K562 (cell line): ENCODE data around the gene RASGRP2. TPM values are rescaled to one million over a fixed set of nuclear protein-coding genes. Genes with fewer than 3 reads are reported as not detected.

Experiments used
- ATAC-seq: fragments of 200-7000 bp; cut with Tn5 transposase; 3 replicates; pipeline ENCODE4 v1.9.1; 2020; ENCODE audit warnings: moderate library complexity
- BruUV-seq: library from RNA; stranded (reverse); fragments of 400-500 nt; replicated peaks from 2 replicates; lab custom pipeline; 2021; lab: Mats Ljungman, UMichigan
- CTCF ChIA-PET: fragments of 300-600 bp; formaldehyde crosslinking; extraction: SDS; loops from one replicate; lab custom pipeline; 2021; ENCODE audit warnings: low intra/inter-chr PET ratio; lab: Yijun Ruan, JAX
- POLR2A ChIA-PET: fragments of 300-600, 350-650 bp; sonication (Branson Sonifier 250); formaldehyde crosslinking; extraction: SDS; loops from one replicate; lab custom pipeline; 2021; ENCODE audit warnings: antibody characterized with exemption, inconsistent platforms; lab: Yijun Ruan, JAX
- DNase-seq, 4 experiments: peaks; one replicate each; pipeline versions ENCODE4 v3.0.0 to v3.0.0-alpha.2; 2011 to 2018; ENCODE audit warnings: low spot score in 3 of 4, mixed read lengths in 3 of 4; ENCODE audit errors: extremely low read depth in 1 of 4
- FAIRE-seq: peaks from 2 replicates; lab custom pipeline; 2011; peaks lifted over from hg19 to GRCh38; lab: Jason Lieb, UNC
- H2AFZ ChIP-seq: 2 replicates; pipeline ENCODE4 v1.6.0; 2011; ENCODE audit warnings: low read depth, low read length, control low read depth, inconsistent platforms
- H3K27ac ChIP-seq: fragments of 200-600 bp; 3 replicates; pipeline ENCODE4 v1.8.0; 2011; ENCODE audit warnings: low read depth, mild to moderate bottlenecking, control low read depth, inconsistent platforms, low read length, moderate library complexity, mixed read lengths; ENCODE audit errors: extremely low read depth
- H3K27me3 ChIP-seq, 2 experiments: fragments of 300-600 bp in 1 of 2; 2 replicates in 1 of 2; 3 replicates in 1 of 2; pipeline versions ENCODE4 v1.6.0 to v1.8.0; 2011; ENCODE audit warnings: inconsistent platforms in 2 of 2, low read length in 2 of 2, mild to moderate bottlenecking in 1 of 2, mixed read lengths in 1 of 2, moderate library complexity in 1 of 2; ENCODE audit not compliant: control insufficient read depth in 2 of 2, insufficient read depth in 2 of 2
- H3K36me3 ChIP-seq: fragments of 300-600 bp; 3 replicates; pipeline ENCODE4 v1.8.0; 2011; ENCODE audit warnings: mild to moderate bottlenecking, low read length, inconsistent platforms; ENCODE audit not compliant: control insufficient read depth, insufficient read depth
- H3K4me1 ChIP-seq, 2 experiments: fragments of 200-600 bp in 1 of 2; replicated peaks in 1 of 2; 2 replicates in 1 of 2; 3 replicates in 1 of 2; pipeline versions ENCODE4 v1.5.1 to v1.8.0; 2011; ENCODE audit warnings: inconsistent platforms in 2 of 2, low read length in 2 of 2, mild to moderate bottlenecking in 1 of 2, mixed read lengths in 1 of 2, moderate library complexity in 1 of 2; ENCODE audit not compliant: control insufficient read depth in 2 of 2, insufficient read depth in 2 of 2
- H3K4me2 ChIP-seq: 2 replicates; pipeline ENCODE4 v1.6.1; 2011; ENCODE audit warnings: low read length, control low read depth, inconsistent platforms, mixed read lengths; ENCODE audit not compliant: insufficient read depth
- H3K4me3 ChIP-seq: fragments of 200-600 bp; sonication (generic), shearing (Covaris generic); 2 replicates; pipeline ENCODE4 v1.5.1; 2016; ENCODE audit warnings: control low read depth, inconsistent platforms
- H3K79me2 ChIP-seq: fragments of 200-600 bp; 3 replicates; pipeline ENCODE4 v1.8.0; 2011; ENCODE audit warnings: low read length, inconsistent platforms; ENCODE audit not compliant: control insufficient read depth, insufficient read depth
- H3K9ac ChIP-seq, 2 experiments: 2 replicates each; pipeline versions ENCODE4 v1.6.0 to v1.6.1; 2011; ENCODE audit warnings: low read depth in 2 of 2, low read length in 2 of 2, control low read depth in 1 of 2, inconsistent platforms in 1 of 2, mild to moderate bottlenecking in 1 of 2, mixed read lengths in 1 of 2; ENCODE audit not compliant: insufficient read depth in 1 of 2
- H3K9me1 ChIP-seq: one replicate; pipeline ENCODE4 v1.6.0; 2011; ENCODE audit warnings: inconsistent platforms, mild to moderate bottlenecking, low read length, moderate library complexity; ENCODE audit not compliant: control insufficient read depth, insufficient read depth
- H3K9me3 ChIP-seq: replicated peaks from 2 replicates; pipeline ENCODE4 v1.5.1; 2011; ENCODE audit warnings: low read depth, low read length, inconsistent platforms; ENCODE audit not compliant: control insufficient read depth, insufficient read depth
- H4K20me1 ChIP-seq: replicated peaks from 2 replicates; pipeline ENCODE4 v1.6.1; 2011; ENCODE audit warnings: low read length, inconsistent platforms, mixed read lengths; ENCODE audit not compliant: control insufficient read depth, insufficient read depth
- E2F6 ChIP-seq, 2 experiments: IDR thresholded peaks; 2 replicates each; pipeline ENCODE4 v1.6.1; 2011; ENCODE audit warnings: borderline replicate concordance in 1 of 2, control low read depth in 1 of 2, low read depth in 1 of 2, low read length in 1 of 2, mild to moderate bottlenecking in 1 of 2, mixed read lengths in 1 of 2, moderate library complexity in 1 of 2; ENCODE audit not compliant: insufficient read depth in 1 of 2, insufficient read length in 1 of 2, poor library complexity in 1 of 2, severe bottlenecking in 1 of 2; ENCODE audit errors: extremely low read depth in 1 of 2
- HMGN3 ChIP-seq: IDR thresholded peaks from 2 replicates; pipeline ENCODE4 v1.6.1; 2011; ENCODE audit warnings: borderline replicate concordance, low read depth, mild to moderate bottlenecking, mixed read lengths, low read length; ENCODE audit not compliant: insufficient read length; ENCODE audit errors: extremely low read depth
- ZBTB33 ChIP-seq: sonication (generic); formaldehyde crosslinking; IDR thresholded peaks from 2 replicates; pipeline ENCODE4 v1.8.1; 2023; ENCODE audit warnings: mild to moderate bottlenecking, missing genetic modification reagents
- ZC3H4 ChIP-seq: sonication (generic); formaldehyde crosslinking; IDR thresholded peaks from 2 replicates; pipeline ENCODE4 v1.9.0; 2021; ENCODE audit warnings: missing genetic modification reagents, borderline replicate concordance
- WGBS: fragments of 100-300 bp; shearing (Covaris generic); methylation state at CpG from one replicate; pipeline ENCODE4 v1.1.6; 2016; ENCODE audit warnings: low coverage, mixed read lengths; ENCODE audit not compliant: insufficient coverage; ENCODE audit errors: missing lambda C conversion rate; 5-methylcytosine and 5-hydroxymethylcytosine counted together
- in situ Hi-C: fragments of 300-500 bp; cut with MboI; formaldehyde crosslinking; loops from 4 replicates; pipeline ENCODE4 v1.15.0; 2018; ENCODE audit warnings: inconsistent platforms, mixed read lengths
- intact Hi-C: fragments of 100-400 bp; cut with micrococcal nuclease; formaldehyde crosslinking; loops from 2 replicates; pipeline ENCODE4 v1.14.2; 2022
- polyA plus RNA-seq, 8 experiments: library from polyadenylated mRNA; depleted of rRNA in 4 of 8; stranded (reverse) in 5 of 8; unstranded in 3 of 8; fragments of >200 nt; fragmentation: Nextera tagmentation in 2 of 8; fragmentation: Illumina TruSeq in 1 of 8; extraction: Ambion mirVana in 2 of 8; extraction: Trizol in 1 of 8; gene quantifications; 2 replicates each; pipeline versions ENCODE4 v1.2.1 to v1.2.3, GENCODE V29; 2011 to 2014; ENCODE audit warnings: inconsistent platforms in 1 of 8, missing spikeins in 1 of 8
- total RNA-seq, 7 experiments: library from RNA; depleted of rRNA in 6 of 7; stranded (reverse); fragments of >200 nt in 6 of 7; fragmentation: Illumina TruSeq in 2 of 7; extraction: Trizol in 2 of 7; gene quantifications; 2 replicates each; pipeline versions ENCODE4 v1.2.1 to v1.2.3, GENCODE V29; 2011 to 2021; ENCODE audit warnings: low replicate concordance in 1 of 7

Gene RASGRP2
- total and polyA plus RNA-seq, 9 of the 15 experiments (the other 6 are each of a cell fraction or from before 2014, with no cell fraction given) = 0.87 to 22.7 (median 5.5) TPM

GRCh38 chr11:64753380-64754123 is 9.6 kb upstream of the RASGRP2 start:
- peak; percentile 78 for ATAC-seq
- no peaks in the 10 kb centered on the region for H3K79me2 ChIP-seq
- H4K20me1 ChIP-seq = no peaks in the 10 kb centered on the region
- peak; percentile 42 to 68 (median 60) for DNase-seq
- POLR2A ChIA-PET = interaction anchor here (0.6 to 2.1 kb wide), 2 partner anchors 9 to 367 kb away, joined by 4 to 6 read pairs; no protein-coding TSS in a partner anchor
- 74% methylated on average over 16 of the region's 43 CpGs for WGBS
- no peaks in the 10 kb centered on the region for H3K27me3 ChIP-seq
- H3K36me3 ChIP-seq = no peaks in the 10 kb centered on the region
- no peaks in the 10 kb centered on the region for H3K9me3 ChIP-seq
- H2AFZ ChIP-seq = no peak overlapping the region
- in situ Hi-C loops = no loop called here
- CTCF ChIA-PET = interaction anchor here (0.7 kb wide), 1 partner anchor 152 kb away, joined by 3 read pairs; no protein-coding TSS in a partner anchor
- peaks cover 11 to 48% of the 10 kb centered on the region in 2 experiments for H3K4me1 ChIP-seq
- intact Hi-C loops = no loop called here
- H3K4me2 ChIP-seq = no peak overlapping the region
- no peak overlapping the region for H3K4me3 ChIP-seq
- no peaks in the 10 kb centered on the region for H3K9me1 ChIP-seq
- no TSS peak for BruUV-seq
- no peak overlapping the region for H3K27ac ChIP-seq
- FAIRE-seq = no peak
- H3K9ac ChIP-seq = peak overlapping the region in 1 of 2 experiments; percentile 82; a peak in 2 of 4 replicates
- TF ChIP-seq ZC3H4 (CRISPR knock-in tag) (0 out of 2 replicates have a peak, but pooled peaks have one; percentile 54), HMGN3 (no peak), ZBTB33 (peak; percentile 74; the same call in 1 of the 2 replicates), E2F6 (IDR thresholded peaks at IDR 0.05; ENCODE audit: borderline replicate concordance in 1 of 2, extremely low read depth in 1 of 2, insufficient read depth in 1 of 2, insufficient read length in 1 of 2, low read depth in 1 of 2, low read length in 1 of 2, poor library complexity in 1 of 2, severe bottlenecking in 1 of 2) (peak in 1 of 2 experiments; percentile 20)
- TF ChIP-seq, all 486 proteins: peak for 3
